ENCODE results near the gene TMEM271.

TMEM271 gene

GRCh38 chr4:532588-533317 lies 43.3 kb downstream of the TMEM271 start:
- no peak for DNase-seq

- DNase-seq: no peak
Measured at GRCh38 chr4:531721-532565, 44.2 kb downstream of the TMEM271 start.

- DNase-seq: no peak
Measured at GRCh38 chr4:531076-531475, 45.0 kb downstream of the TMEM271 start.

GRCh38 chr4:530017-530781 lies 45.9 kb downstream of the TMEM271 start:
- no peak for DNase-seq

GRCh38 chr4:529563-529962 lies 46.5 kb downstream of the TMEM271 start:
- DNase-seq: no peak

- DNase-seq: no peak
Measured at GRCh38 chr4:528835-529234, 47.3 kb downstream of the TMEM271 start.

GRCh38 chr4:528296-528695 lies 47.8 kb downstream of the TMEM271 start:
- no peak for DNase-seq

- no peak for DNase-seq
Measured at GRCh38 chr4:526971-527460, 49.1 kb downstream of the TMEM271 start.

GRCh38 chr4:526189-526909 lies 49.7 kb downstream of the TMEM271 start:
- no peak for DNase-seq

GRCh38 chr4:525660-526059 lies 50.4 kb downstream of the TMEM271 start:
- no peak for DNase-seq

GRCh38 chr4:524196-524595 lies 51.9 kb downstream of the TMEM271 start:
- no peak for DNase-seq

All from stimulated activated CD4-positive, alpha-beta T cell treated with anti-CD3 and anti-CD28 coated beads, Interleukin-2, amount 100 ng/mL, for 48 hours (primary cell).